ENCODE data around the gene MKRN3.

GRCh38 chr15:23536659-23537058 lies 28.8 kb upstream of the MKRN3 start:
- no peak for TF ChIP-seq CTCF (conservative IDR thresholded peaks at IDR 0.05; ENCODE audit: low read depth, low read length)
- no peak for TF ChIP-seq CEBPB (IDR thresholded peaks at IDR 0.05; ENCODE audit: low read depth, low read length)
- TF ChIP-seq POLR2A (IDR thresholded peaks at IDR 0.05; ENCODE audit: low read depth, low read length): no peak
- TF ChIP-seq BHLHE40 (IDR thresholded peaks at IDR 0.05; ENCODE audit: low read depth, low read length): no peak
- TF ChIP-seq RCOR1 (IDR thresholded peaks at IDR 0.05; ENCODE audit: insufficient replicate concordance, low read length): no peak
- TF ChIP-seq MAFK (IDR thresholded peaks at IDR 0.05; ENCODE audit: low read depth, low read length): no peak
- no peak for TF ChIP-seq RFX5 (IDR thresholded peaks at IDR 0.05; ENCODE audit: low read depth, low read length)
- TF ChIP-seq MAZ (IDR thresholded peaks at IDR 0.05; ENCODE audit: borderline replicate concordance, low read depth, low read length): no peak
- no peak for TF ChIP-seq NFE2L2 (IDR thresholded peaks at IDR 0.05; ENCODE audit: low read depth, low read length)
- TF ChIP-seq FOS (IDR thresholded peaks at IDR 0.05; ENCODE audit: low read depth, low read length): no peak
